Medulla oblongata (tissue), 1 donor: ENCODE results near the gene PLCB4.

Source experiments
- DNase-seq: peaks from one replicate; pipeline ENCODE4 v3.0.0-alpha.2; 2015; ENCODE audit errors: extremely low spot score

PLCB4 gene

GRCh38 chr20:9495701-9496100 lies 426.8 kb downstream of the PLCB4 start:
- DNase-seq: no peak

- no peak for DNase-seq
Measured at GRCh38 chr20:9496155-9496554, 427.3 kb downstream of the PLCB4 start.

- no peak for DNase-seq
Measured at GRCh38 chr20:9498322-9498721, 429.4 kb downstream of the PLCB4 start.

GRCh38 chr20:9499126-9499899 lies 430.4 kb downstream of the PLCB4 start:
- no peak for DNase-seq

GRCh38 chr20:9500121-9500520 lies 431.2 kb downstream of the PLCB4 start:
- DNase-seq: peak; percentile 65

- DNase-seq: no peak
Measured at GRCh38 chr20:9501473-9501872, 432.6 kb downstream of the PLCB4 start.

- peak; percentile 38 for DNase-seq
Measured at GRCh38 chr20:9503526-9504245, 434.8 kb downstream of the PLCB4 start.

- DNase-seq: no peak
Measured at GRCh38 chr20:9506280-9506821, 437.5 kb downstream of the PLCB4 start.

GRCh38 chr20:9506964-9507369 lies 438.1 kb downstream of the PLCB4 start:
- no peak for DNase-seq

GRCh38 chr20:9507544-9508239 lies 438.8 kb downstream of the PLCB4 start:
- DNase-seq: no peak

- DNase-seq: no peak
Measured at GRCh38 chr20:9508240-9508661, 439.4 kb downstream of the PLCB4 start.

GRCh38 chr20:9508696-9509178 lies 439.9 kb downstream of the PLCB4 start:
- no peak for DNase-seq

GRCh38 chr20:9509246-9509645 lies 440.4 kb downstream of the PLCB4 start:
- no peak for DNase-seq

- DNase-seq: no peak
Measured at GRCh38 chr20:9510911-9511310, 442.0 kb downstream of the PLCB4 start.

- no peak for DNase-seq
Measured at GRCh38 chr20:9514072-9514460, 445.2 kb downstream of the PLCB4 start.

GRCh38 chr20:9514461-9515213 lies 445.8 kb downstream of the PLCB4 start, which contains the start of gene LAMP5:
Gene LAMP5 (plus strand): TSS chr20:9514590. CDS start chr20:9514853, 263 bp downstream.
- peak; percentile 20 for DNase-seq

GRCh38 chr20:9515214-9515585 lies 446.3 kb downstream of the PLCB4 start:
- DNase-seq: no peak

- DNase-seq: no peak
Measured at GRCh38 chr20:9515741-9516233, 446.9 kb downstream of the PLCB4 start.

- peak; percentile 19 for DNase-seq
Measured at GRCh38 chr20:9516234-9516871, 447.5 kb downstream of the PLCB4 start.

GRCh38 chr20:9517297-9518162 lies 448.6 kb downstream of the PLCB4 start:
- no peak for DNase-seq
